Measurements from ENCODE around the gene BANF1. TPM values are rescaled to one million over a fixed set of nuclear protein-coding genes. Genes with fewer than 3 reads are reported as not detected.
A peak's percentile ranks its signal among the peaks of the same experiment; 100 is the strongest.

Gene BANF1
- total and polyA plus RNA-seq, 10 of the 15 experiments (the other 5 are each of a cell fraction or from before 2014, with no cell fraction given), result 99.0 to 574 (median 297) TPM

GRCh38 chr11:65988791-65989592 is 13.3 kb upstream of the BANF1 start (continued):
- TF ChIP-seq RB1 (IDR thresholded peaks at IDR 0.05; ENCODE audit: borderline replicate concordance) (peak; percentile 82; the same call in 1 of the 2 replicates), CHD1 (IDR thresholded peaks at IDR 0.05; ENCODE audit: low read depth, low read length) (no peak), TAF1 (IDR thresholded peaks at IDR 0.05; ENCODE audit: borderline replicate concordance, low read depth, low read length) (no peak), NR2C2 (IDR thresholded peaks at IDR 0.05; ENCODE audit: borderline replicate concordance, control insufficient read depth, insufficient read length, low read depth) (no peak), KDM1A (IDR thresholded peaks at IDR 0.05; ENCODE audit: borderline replicate concordance) (no peak), ZBTB33 (IDR thresholded peaks at IDR 0.05) (no peak), HDAC6 (IDR thresholded peaks at IDR 0.05; ENCODE audit: unreplicated experiment) (no peak), ZNF207 (IDR thresholded peaks at IDR 0.05; ENCODE audit: borderline replicate concordance) (no peak), ASH2L (IDR thresholded peaks at IDR 0.05; ENCODE audit: borderline replicate concordance, low read depth) (no peak), YBX1 (IDR thresholded peaks at IDR 0.05) (no peak), HDGF (IDR thresholded peaks at IDR 0.05) (no peak), LARP7 (IDR thresholded peaks at IDR 0.05) (no peak), E2F4 (IDR thresholded peaks at IDR 0.05; ENCODE audit: low read depth, low read length) (no peak), MYB (IDR thresholded peaks at IDR 0.05; ENCODE audit: borderline replicate concordance, low read depth, low read length) (no peak), ESRRA (IDR thresholded peaks at IDR 0.05; ENCODE audit: low read length) (no peak), ZNF217 (IDR thresholded peaks at IDR 0.05) (no peak), CUX1 (IDR thresholded peaks at IDR 0.05; ENCODE audit: insufficient replicate concordance, low read depth, low read length) (no peak), POLR2AphosphoS5 (IDR thresholded peaks at IDR 0.05; ENCODE audit: low read length) (no peak), RAD51 (IDR thresholded peaks at IDR 0.05) (no peak)
